WTC11 (cell line): ENCODE data around the gene SLC22A7. TPM values are rescaled to one million over a fixed set of nuclear protein-coding genes. Genes with fewer than 3 reads are reported as not detected.

ENCODE experiments used
- ATAC-seq: fragments of 200-7000 bp; cut with Tn5 transposase; 2 replicates; pipeline ENCODE4 v1.10.0; 2021; ENCODE audit warnings: mild to moderate bottlenecking, moderate library complexity
- CTCF ChIA-PET: fragments of 300-600 bp; sonication (Branson Sonifier 250); formaldehyde crosslinking; loops from one replicate; lab custom pipeline; 2021; ENCODE audit warnings: antibody characterized with exemption; lab: Charles Lee
- POLR2A ChIA-PET: fragments of 350-600 bp; sonication (Branson Sonifier 250); formaldehyde crosslinking; loops from one replicate; lab custom pipeline; 2021; ENCODE audit warnings: antibody characterized with exemption; lab: Charles Lee
- DNase-seq: peaks from one replicate; pipeline ENCODE4 v3.0.0; 2021; ENCODE audit warnings: low spot score
- H3K27ac Mint-ChIP-seq: 2 replicates; pipeline ENCODE4 v1.8.0; 2021; ENCODE audit warnings: mixed read lengths
- H3K27me3 Mint-ChIP-seq: 2 replicates; pipeline ENCODE4 v1.8.0; 2021; ENCODE audit warnings: low read depth, mild to moderate bottlenecking, moderate library complexity, mixed read lengths
- H3K36me3 Mint-ChIP-seq: 2 replicates; pipeline ENCODE4 v1.8.0; 2021; ENCODE audit warnings: mixed read lengths
- H3K4me1 Mint-ChIP-seq: 2 replicates; pipeline ENCODE4 v1.8.0; 2022; ENCODE audit warnings: mixed read lengths
- H3K4me3 Mint-ChIP-seq: 2 replicates; pipeline ENCODE4 v1.8.0; 2021; ENCODE audit warnings: mild to moderate bottlenecking, moderate library complexity, mixed read lengths
- H3K9me3 Mint-ChIP-seq: 2 replicates; pipeline ENCODE4 v1.8.0; 2021; ENCODE audit warnings: mixed read lengths
- CREB1 ChIP-seq: sonication (generic); formaldehyde crosslinking; IDR thresholded peaks from 2 replicates; pipeline ENCODE4 v1.8.0; 2023; ENCODE audit warnings: mild to moderate bottlenecking, missing genetic modification reagents
- CREM ChIP-seq: sonication (generic); formaldehyde crosslinking; IDR thresholded peaks from 2 replicates; pipeline ENCODE4 v1.8.1; 2022; ENCODE audit warnings: mild to moderate bottlenecking, missing genetic modification reagents, moderate library complexity
- ERG ChIP-seq: fragments of 250-450 bp; sonication (Bioruptor Pico); IDR thresholded peaks from 2 replicates; pipeline ENCODE4 v1.8.0; 2021; ENCODE audit warnings: mild to moderate bottlenecking
- ESRRA ChIP-seq: sonication (generic); formaldehyde crosslinking; IDR thresholded peaks from 2 replicates; pipeline ENCODE4 v1.8.1; 2022; ENCODE audit warnings: mild to moderate bottlenecking, missing genetic modification reagents, borderline replicate concordance
- FOXK1 ChIP-seq: sonication (generic); formaldehyde crosslinking; IDR thresholded peaks from 2 replicates; pipeline ENCODE4 v1.8.0; 2022; ENCODE audit warnings: mild to moderate bottlenecking, moderate library complexity, missing genetic modification reagents
- FOXP4 ChIP-seq: sonication (generic); formaldehyde crosslinking; IDR thresholded peaks from 2 replicates; pipeline ENCODE4 v1.8.0; 2022; ENCODE audit warnings: mild to moderate bottlenecking, missing genetic modification reagents
- HMGA2 ChIP-seq: fragments of 250-450 bp; sonication (Bioruptor Pico); IDR thresholded peaks from 2 replicates; pipeline ENCODE4 v1.4.0; 2021; ENCODE audit warnings: mild to moderate bottlenecking, moderate library complexity
- IRF2 ChIP-seq: sonication (generic); formaldehyde crosslinking; IDR thresholded peaks from 2 replicates; pipeline ENCODE4 v1.8.0; 2022; ENCODE audit warnings: low read depth, missing genetic modification reagents, borderline replicate concordance
- KAT7 ChIP-seq: sonication (generic); formaldehyde crosslinking; IDR thresholded peaks from 2 replicates; pipeline ENCODE4 v1.8.1; 2023; ENCODE audit warnings: missing genetic modification reagents, mild to moderate bottlenecking, borderline replicate concordance
- MLX ChIP-seq: sonication (generic); formaldehyde crosslinking; IDR thresholded peaks from 2 replicates; pipeline ENCODE4 v1.8.1; 2023; ENCODE audit warnings: mild to moderate bottlenecking, missing genetic modification reagents, moderate library complexity
- NR2C2 ChIP-seq: sonication (generic); formaldehyde crosslinking; IDR thresholded peaks from 2 replicates; pipeline ENCODE4 v1.8.0; 2022; ENCODE audit warnings: mild to moderate bottlenecking, missing genetic modification reagents
- RORB ChIP-seq: fragments of 250-450 bp; sonication (Bioruptor Pico); IDR thresholded peaks from 2 replicates; pipeline ENCODE4 v1.9.0; 2021; ENCODE audit warnings: mild to moderate bottlenecking
- SMAD3 ChIP-seq: sonication (generic); formaldehyde crosslinking; IDR thresholded peaks from 2 replicates; pipeline ENCODE4 v1.8.0; 2022; ENCODE audit warnings: missing genetic modification reagents, mild to moderate bottlenecking, borderline replicate concordance
- ZMAT4 ChIP-seq: fragments of 250-450 bp; sonication (Bioruptor Pico); IDR thresholded peaks from 2 replicates; pipeline ENCODE4 v1.9.0; 2021; ENCODE audit warnings: mild to moderate bottlenecking
- ZNF317 ChIP-seq: sonication (generic); formaldehyde crosslinking; IDR thresholded peaks from 2 replicates; pipeline ENCODE4 v1.8.1; 2023; ENCODE audit warnings: low read depth, mild to moderate bottlenecking, moderate library complexity, missing genetic modification reagents, borderline replicate concordance
- ZNF671 ChIP-seq: fragments of 250-450 bp; sonication (Bioruptor Pico); IDR thresholded peaks from 2 replicates; pipeline ENCODE4 v1.8.0; 2021; ENCODE audit warnings: mild to moderate bottlenecking
- total RNA-seq: library from RNA; stranded (reverse); gene quantifications from 3 replicates; pipeline ENCODE4 v1.2.3, GENCODE V29; 2021
- TF ChIP-seq, protein P1 (sequence below): sonication (generic); formaldehyde crosslinking; IDR thresholded peaks from 2 replicates; pipeline ENCODE4 v1.8.1; 2022; ENCODE audit warnings: low read depth, mild to moderate bottlenecking, moderate library complexity, missing genetic modification reagents, borderline replicate concordance
- TF ChIP-seq, protein P2 (sequence below): sonication (generic); formaldehyde crosslinking; IDR thresholded peaks from 2 replicates; pipeline ENCODE4 v1.8.0; 2023; ENCODE audit warnings: missing genetic modification reagents
- TF ChIP-seq, protein P3 (sequence below): sonication (generic); formaldehyde crosslinking; IDR thresholded peaks from 2 replicates; pipeline ENCODE4 v1.8.1; 2023; ENCODE audit warnings: mild to moderate bottlenecking, missing genetic modification reagents

The SLC22A7 gene
- total RNA-seq, 1 experiment from 2014 or later = not detected

- ChIA-PET CTCF (no interaction called here), POLR2A (interaction anchor here (0.6 kb wide), 1 partner anchor 141 kb away, joined by 3 read pairs; the partner anchor contains the start of gene SRF)
- H3K36me3 Mint-ChIP-seq = no peaks in the 10 kb centered on the region
- no peak overlapping the region for H3K4me3 Mint-ChIP-seq
- 0 out of 2 replicates have a peak, but pooled peaks cover 4% of the 10 kb centered on the region for H3K27me3 Mint-ChIP-seq
- TF ChIP-seq ESRRA (CRISPR knock-in tag) (no peak), RORB (CRISPR knock-in tag) (no peak), IRF2 (CRISPR knock-in tag) (no peak), MLX (CRISPR knock-in tag) (no peak), CREB1 (CRISPR knock-in tag) (no peak)
- ATAC-seq (no peak), DNase-seq (no peak)
- H3K9me3 Mint-ChIP-seq = no peaks in the 10 kb centered on the region
- peaks cover 26% of the 10 kb centered on the region for H3K4me1 Mint-ChIP-seq
- H3K27ac Mint-ChIP-seq = no peak overlapping the region
Measured at GRCh38 chr6:43311666-43312065, 13.6 kb downstream of the SLC22A7 start.

- H3K4me3 Mint-ChIP-seq = no peak overlapping the region
- no peak overlapping the region for H3K27ac Mint-ChIP-seq
Measured at GRCh38 chr6:43313813-43314212, 15.8 kb downstream of the SLC22A7 start.

More at GRCh38 chr6:43313813-43314212, 15.8 kb downstream of the SLC22A7 start:
- Mint-ChIP-seq H3K9me3 (no peaks in the 10 kb centered on the region), H3K27me3 (0 out of 2 replicates have a peak, but pooled peaks cover 4% of the 10 kb centered on the region), H3K4me1 (peaks cover 28% of the 10 kb centered on the region), H3K36me3 (no peaks in the 10 kb centered on the region)
- CTCF ChIA-PET = interaction anchor here (1.7 to 4.0 kb wide), 3 partner anchors 21 to 85 kb away, joined by 4 to 19 read pairs (median 10); partner anchors contain the start of gene DNPH1
- POLR2A ChIA-PET = no interaction called here
- TF ChIP-seq ZMAT4 (CRISPR knock-in tag) (no peak), FOXK1 (no peak), ERG (no peak), CREM (CRISPR knock-in tag) (no peak), NR2C2 (CRISPR knock-in tag) (no peak), HMGA2 (no peak), ZNF671 (no peak), KAT7 (CRISPR knock-in tag) (no peak), RORB (CRISPR knock-in tag) (no peak), SMAD3 (CRISPR knock-in tag) (no peak), FOXP4 (no peak), ZNF317 (CRISPR knock-in tag) (no peak)
- TF ChIP-seq, protein P1, sequence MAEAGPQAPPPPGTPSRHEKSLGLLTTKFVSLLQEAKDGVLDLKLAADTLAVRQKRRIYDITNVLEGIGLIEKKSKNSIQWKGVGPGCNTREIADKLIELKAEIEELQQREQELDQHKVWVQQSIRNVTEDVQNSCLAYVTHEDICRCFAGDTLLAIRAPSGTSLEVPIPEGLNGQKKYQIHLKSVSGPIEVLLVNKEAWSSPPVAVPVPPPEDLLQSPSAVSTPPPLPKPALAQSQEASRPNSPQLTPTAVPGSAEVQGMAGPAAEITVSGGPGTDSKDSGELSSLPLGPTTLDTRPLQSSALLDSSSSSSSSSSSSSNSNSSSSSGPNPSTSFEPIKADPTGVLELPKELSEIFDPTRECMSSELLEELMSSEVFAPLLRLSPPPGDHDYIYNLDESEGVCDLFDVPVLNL (CRISPR knock-in tag) = no peak
- TF ChIP-seq, protein P2, sequence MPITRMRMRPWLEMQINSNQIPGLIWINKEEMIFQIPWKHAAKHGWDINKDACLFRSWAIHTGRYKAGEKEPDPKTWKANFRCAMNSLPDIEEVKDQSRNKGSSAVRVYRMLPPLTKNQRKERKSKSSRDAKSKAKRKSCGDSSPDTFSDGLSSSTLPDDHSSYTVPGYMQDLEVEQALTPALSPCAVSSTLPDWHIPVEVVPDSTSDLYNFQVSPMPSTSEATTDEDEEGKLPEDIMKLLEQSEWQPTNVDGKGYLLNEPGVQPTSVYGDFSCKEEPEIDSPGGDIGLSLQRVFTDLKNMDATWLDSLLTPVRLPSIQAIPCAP (CRISPR knock-in tag) = no peak
- TF ChIP-seq, protein P3, sequence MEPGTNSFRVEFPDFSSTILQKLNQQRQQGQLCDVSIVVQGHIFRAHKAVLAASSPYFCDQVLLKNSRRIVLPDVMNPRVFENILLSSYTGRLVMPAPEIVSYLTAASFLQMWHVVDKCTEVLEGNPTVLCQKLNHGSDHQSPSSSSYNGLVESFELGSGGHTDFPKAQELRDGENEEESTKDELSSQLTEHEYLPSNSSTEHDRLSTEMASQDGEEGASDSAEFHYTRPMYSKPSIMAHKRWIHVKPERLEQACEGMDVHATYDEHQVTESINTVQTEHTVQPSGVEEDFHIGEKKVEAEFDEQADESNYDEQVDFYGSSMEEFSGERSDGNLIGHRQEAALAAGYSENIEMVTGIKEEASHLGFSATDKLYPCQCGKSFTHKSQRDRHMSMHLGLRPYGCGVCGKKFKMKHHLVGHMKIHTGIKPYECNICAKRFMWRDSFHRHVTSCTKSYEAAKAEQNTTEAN (CRISPR knock-in tag) = no peak
- ATAC-seq (no peak), DNase-seq (no peak)
